HG03108 (cell line): ENCODE results near the gene BTNL8.

ENCODE experiments used
- ATAC-seq: cut with Tn5 transposase; IDR thresholded peaks from one replicate; pipeline ENCODE4 v1.9.1; 2021; ENCODE audit warnings: moderate library complexity; ENCODE audit not compliant: unreplicated experiment

Gene BTNL8, protein sequence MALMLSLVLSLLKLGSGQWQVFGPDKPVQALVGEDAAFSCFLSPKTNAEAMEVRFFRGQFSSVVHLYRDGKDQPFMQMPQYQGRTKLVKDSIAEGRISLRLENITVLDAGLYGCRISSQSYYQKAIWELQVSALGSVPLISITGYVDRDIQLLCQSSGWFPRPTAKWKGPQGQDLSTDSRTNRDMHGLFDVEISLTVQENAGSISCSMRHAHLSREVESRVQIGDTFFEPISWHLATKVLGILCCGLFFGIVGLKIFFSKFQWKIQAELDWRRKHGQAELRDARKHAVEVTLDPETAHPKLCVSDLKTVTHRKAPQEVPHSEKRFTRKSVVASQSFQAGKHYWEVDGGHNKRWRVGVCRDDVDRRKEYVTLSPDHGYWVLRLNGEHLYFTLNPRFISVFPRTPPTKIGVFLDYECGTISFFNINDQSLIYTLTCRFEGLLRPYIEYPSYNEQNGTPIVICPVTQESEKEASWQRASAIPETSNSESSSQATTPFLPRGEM

DNA sequence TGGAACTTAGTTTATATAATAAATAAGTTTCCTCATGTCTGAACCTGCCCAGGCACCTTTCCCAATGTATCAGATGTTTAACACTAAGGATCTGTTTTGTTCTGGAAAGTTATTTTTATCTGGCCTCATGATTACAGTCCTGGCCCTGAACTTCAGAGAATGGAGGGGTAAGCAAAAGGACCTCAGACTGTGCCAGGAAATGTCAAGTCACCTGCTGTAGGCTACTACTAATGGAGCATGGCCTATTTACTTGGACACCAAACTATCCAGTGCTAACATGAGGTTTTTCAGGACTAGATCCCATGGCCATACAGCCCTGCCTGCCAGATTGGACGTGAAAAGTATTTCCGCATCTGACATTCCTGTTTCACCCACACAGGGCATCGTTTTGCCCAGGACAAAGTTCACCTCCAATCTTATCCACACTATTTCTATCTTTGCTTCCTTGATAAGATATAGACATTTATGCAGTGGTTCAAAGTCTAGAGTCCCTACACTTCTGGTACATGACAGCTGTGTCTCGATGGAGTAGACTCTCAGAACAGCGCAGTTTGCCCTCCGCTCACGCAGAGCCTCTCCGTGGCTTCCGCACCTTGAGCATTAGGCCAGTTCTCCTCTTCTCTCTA, at the start of gene BTNL8:
TSS of gene BTNL8 (plus strand) at position 539 of the 626 bp plus-strand sequence. CDS start 152 bp downstream, outside the sequence.
- ATAC-seq, result no peak

DNA sequence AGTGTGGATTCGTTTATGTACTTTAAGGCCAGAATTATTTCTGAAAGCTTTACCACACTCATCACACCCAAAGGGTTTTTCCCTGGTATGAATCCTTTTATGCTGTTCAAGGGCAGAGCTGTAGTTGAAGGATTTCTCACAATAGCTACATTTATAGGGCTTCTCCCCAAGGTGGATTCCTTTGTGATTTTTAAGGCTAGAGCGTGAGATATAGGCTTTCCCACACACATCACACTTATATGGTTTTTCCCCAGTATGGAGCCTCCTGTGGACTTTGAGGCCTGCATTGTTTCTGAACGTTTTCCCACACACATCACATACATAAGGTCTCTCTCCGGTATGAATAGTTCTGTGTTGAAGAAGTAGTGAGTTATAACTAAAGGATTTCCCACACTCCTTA, 49.1 kb upstream of the BTNL8 start:
- ATAC-seq, result no peak

DNA sequence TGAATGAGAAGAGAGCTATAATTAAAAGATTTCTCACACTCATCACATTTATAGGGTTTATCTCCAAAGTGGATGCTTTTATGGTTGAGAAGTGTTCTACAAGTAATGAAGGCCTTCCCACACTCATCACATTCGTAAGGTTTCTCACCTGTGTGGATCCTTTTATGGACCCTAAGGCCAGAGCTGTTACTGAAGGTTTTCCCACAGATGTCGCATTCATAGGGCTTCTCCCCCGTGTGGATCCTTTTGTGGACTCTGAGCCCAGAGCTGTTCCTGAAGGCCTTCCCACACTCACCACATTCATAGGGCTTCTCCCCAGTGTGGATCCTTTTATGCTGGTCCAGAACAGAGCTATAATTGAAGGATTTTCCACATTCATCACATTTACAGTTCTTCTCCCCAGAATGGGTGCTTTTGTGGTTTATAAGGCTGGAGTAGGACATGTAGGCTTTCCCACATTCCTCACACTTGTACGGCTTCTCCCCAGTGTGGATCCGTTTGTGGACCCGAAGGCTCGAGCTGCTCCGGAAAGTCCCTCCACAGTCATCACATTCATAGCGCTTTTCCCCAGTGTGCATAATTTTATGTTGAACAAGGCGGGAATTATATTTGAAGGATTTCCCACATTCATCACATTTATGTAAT, 48.4 kb upstream of the BTNL8 start:
- ATAC-seq, result no peak

DNA sequence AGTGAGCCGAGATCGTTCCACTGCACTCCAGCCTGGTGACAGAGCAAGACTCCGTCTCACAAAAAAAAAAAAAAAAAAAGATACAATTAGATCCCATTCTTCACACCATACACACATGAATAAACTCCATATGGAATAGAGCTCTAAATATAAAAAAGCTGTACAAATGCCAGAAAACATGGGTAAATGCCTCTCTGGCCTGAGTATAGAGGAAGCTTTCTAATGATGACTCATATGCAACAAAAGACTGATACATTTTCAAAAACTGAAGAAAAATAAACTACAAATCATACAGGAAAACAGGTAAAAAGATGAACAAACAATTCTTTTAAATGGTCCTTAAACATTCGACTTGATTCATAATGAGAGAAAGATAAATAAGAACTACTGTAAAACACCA, 46.5 kb upstream of the BTNL8 start:
- ATAC-seq, result no peak

DNA sequence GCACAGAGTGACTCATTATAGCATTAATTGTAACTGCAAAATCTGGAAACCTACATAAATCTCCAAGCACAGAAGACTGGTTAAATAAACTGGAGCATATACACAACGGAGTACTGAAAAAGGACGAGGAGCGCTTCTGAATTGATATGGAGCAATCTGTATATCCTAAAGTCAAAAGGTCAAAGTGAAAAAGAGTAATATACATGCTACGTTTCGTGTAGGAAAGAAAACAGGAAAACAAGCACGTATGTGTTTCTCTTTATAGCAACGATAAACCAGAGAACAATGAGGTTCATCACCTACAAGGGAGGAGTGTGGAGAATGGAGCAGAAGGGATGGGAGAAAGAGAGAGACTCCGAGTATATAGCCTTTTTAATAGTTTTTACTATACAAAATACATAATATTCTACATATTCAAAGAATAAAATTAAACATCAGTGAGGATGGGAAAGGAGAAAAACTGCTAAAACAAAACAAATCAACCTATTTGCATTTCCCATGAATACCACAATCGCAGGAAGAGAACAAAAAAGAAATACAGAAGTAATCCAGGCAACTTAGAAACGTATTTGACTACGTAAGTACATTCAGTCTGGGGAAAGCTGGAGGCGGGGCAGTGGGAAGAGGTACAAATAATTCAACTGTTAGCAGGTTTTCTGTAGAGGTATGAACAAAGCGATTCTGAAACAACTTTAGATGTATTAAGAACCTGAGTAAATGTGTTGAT, 45.7 kb upstream of the BTNL8 start:
- no peak for ATAC-seq

DNA sequence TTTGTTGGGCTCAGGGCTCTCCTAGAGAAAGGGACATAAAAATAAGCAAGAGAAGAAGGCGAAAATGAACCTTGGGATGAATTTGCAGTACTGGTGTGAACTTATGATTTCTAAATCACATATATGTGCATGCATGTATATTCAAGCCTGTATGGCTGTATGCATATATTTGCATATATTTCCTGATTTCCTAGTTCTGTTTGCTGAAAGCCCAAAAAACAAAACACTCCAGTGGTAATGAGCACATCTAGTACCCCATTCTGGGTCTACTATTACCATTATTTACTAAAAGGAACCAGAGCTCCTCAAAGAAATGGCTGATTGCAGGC, 45.1 kb upstream of the BTNL8 start:
- ATAC-seq, result no peak

DNA sequence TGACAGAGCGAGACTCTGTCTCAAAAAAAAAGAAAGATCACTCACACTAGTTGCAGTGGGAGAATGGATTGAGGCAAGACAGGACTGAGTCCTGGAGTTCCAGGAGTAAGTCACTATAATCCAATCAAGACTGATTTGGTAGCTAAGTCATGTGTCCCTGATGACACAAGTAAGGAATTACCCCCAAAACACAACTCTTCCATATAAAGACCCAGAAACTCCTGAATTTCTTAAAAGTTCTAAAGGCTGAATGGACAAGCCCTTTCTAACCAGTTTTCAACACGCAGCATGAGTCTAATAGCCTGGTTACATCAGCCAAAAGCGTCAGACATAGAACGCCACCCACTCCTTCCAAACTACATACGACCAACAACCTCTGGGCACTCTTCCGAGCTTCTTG, 40.4 kb upstream of the BTNL8 start:
- no peak for ATAC-seq

DNA sequence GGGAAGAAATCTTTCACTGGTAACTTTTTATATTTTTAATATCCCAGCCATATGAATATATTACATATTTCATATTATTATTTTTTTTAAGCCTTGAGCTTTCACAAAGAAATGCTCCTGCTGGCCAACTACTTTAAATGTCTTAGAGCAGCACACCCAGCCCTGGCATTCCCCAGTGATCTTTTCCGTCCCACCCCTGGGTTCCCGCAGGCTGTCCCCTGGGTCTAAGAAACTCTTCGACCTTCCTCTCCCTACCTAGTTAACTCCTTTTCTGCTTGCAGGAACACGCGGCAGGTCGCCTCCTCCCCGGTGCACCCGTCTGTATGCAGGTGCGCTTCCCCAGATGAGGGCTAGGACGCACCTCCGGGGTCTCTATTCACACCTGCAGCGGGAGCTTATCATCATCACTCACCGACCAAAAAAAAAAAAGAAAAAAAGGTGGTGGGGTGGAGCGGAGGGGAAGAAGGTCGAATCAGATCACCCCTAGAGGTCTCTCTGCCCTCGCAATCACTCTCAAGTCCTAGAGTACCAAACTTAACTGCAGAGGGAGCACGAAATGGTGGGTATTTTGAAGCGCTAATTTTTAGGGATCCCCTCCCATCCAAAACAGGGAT, 38.6 kb upstream of the BTNL8 start:
- peak; percentile 32 for ATAC-seq

DNA sequence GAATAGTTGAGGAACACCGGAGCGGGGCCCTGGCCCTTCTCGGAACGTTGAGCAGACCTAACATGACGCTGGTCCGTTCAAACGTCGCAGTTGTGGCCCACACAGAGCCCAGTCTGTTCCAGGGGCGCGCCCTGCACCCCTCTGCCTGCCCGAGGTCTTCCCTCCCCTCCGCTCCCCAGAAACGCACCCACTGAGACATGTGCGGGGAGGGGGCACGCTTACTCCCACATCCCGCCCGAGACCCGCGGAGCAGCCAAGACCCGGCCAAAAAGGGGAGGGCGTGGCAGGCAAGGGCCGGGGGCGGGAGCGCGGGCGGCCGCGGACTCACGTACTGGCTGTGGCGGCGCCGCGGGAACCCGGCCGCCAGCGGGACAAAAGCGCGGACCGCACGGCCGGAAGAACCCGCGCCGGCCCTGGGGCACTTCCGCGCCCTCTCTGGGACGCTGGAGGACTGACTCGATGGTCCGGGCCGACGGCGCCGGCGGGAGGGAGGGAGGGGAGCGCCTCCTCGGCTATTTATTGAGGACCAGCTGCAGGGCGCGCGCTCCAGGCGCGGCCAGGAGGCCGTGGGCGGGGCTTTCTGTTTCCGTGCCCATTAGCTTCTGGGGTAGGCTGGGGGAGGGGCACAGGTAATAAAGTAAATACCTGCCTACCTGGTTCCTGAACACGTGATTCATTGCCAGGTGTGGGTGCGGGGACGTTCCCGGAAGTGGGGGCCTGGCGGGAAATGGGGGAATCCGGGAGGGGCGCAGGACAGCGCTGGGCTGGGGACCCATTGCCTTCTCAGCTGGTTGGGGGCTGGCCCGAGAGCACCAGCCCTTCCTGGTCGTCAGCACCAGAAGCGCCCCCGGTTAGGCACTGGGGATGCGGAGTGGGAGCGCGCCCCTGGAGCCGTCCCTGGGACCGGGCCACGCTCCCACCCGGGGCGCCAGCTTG, 37.8 kb upstream of the BTNL8 start, which contains the start of gene ZFP62:
TSS of gene ZFP62 (minus strand) at position 390 of the 936 bp plus-strand sequence. CDS start at position 333, 57 bp downstream.
- peak; percentile 92 for ATAC-seq

DNA sequence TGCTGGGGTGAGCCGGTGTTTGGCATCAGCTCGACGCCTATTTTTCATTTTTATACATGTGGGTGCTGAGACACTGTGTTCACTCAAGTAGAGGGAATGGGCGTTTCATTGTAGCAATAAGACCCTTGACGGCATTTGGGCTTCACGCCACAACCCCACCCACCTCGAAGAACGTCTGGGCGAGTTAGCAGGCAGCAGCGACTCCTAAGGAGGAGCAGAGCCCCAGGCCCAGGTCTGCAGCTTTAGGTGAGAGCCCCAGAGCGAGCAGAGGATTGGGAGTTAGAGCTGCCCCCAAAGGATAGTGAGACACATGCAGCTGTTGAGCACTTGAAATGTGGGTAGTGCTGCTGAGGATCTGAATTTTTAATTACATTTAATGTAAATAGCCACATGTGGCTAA, 36.3 kb upstream of the BTNL8 start:
- no peak for ATAC-seq

DNA sequence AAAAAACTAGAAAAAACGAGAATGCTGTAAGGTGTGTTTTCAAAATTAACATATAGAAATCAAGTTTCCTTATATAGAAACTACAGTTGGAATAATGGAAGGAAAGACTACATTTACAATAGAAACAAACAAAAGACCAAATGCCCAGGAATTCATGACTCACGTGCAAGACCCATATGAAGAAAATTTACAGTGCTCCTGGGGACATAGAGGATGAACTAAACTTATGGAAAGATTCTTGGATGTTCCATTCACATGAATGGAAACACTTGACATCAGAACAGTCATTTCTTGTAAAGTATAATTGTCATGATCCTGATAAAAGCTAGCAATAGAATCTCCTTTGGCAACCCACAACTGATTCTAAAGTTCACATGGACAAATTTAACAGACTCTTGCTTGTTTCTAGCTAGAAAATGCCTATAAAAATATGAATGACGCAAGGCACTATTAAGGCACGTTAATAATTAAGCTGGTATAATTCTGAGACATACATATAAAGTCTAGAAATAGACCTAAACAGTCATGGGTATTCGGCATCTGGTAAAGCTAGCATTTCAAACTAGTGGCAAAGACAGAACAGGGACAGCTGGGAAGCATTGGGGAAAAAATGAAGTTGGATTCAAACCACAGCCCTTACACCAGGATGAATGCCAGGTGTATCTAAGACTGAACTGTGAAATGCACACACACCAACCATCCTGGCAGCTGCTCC, 32.8 kb upstream of the BTNL8 start:
- ATAC-seq, result no peak

DNA sequence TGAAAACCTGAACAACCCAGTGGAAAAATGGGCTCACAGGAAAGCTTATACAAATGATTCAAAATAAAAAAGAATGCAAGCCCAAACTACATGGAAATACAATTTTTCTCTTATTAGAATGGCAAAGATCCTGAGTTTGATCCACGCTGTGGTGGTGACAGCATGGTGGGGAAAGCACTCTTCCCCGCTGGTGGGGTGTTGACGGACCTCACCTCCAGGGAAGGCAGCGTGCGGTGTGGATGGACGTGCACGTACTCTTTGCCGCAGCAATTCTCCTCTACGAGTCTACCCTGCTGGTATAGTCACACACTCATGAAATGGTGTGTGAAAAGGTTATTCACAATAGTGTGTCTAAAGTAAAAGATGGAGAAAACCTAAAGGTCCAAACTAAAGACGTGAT, 32.0 kb upstream of the BTNL8 start:
- ATAC-seq, result no peak

DNA sequence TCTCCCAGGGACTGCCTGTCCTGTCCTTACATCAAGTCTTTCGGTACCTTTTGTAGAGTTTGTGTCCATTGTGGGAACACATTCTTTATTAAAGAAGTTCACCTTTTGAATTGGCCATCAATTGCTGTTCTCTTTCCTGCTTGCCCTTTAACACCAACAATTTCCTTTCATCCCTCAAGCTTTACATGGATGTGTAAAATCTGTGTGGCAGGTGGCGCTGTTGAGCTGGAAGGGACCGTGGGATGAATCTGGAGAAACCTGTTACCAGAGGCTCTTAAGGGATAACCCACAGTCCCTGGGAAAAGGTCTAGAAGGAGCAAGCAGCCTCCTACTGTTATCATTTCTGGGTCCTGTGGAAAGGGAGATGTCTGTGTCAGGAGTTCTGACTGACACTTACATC, 30.0 kb upstream of the BTNL8 start:
- no peak for ATAC-seq

DNA sequence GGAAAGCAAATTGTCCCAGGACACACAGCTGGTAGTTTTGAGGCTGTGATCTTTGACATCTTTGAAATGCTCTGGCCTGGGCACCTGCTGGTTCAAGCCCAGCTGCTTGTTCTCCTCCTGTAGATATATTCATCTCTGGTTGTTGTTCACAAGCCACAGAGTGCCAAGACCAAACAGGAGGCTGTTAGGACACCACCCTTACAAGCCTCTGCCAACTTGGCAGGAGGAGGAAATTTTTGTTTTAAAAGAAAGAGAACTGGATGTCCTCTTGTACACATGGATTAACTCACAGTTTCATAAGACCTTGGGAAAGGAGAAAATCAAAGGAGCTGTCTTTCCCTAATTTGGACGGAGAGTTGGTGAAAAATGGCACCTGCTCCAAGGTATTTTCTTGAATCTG, 29.4 kb upstream of the BTNL8 start:
- no peak for ATAC-seq

DNA sequence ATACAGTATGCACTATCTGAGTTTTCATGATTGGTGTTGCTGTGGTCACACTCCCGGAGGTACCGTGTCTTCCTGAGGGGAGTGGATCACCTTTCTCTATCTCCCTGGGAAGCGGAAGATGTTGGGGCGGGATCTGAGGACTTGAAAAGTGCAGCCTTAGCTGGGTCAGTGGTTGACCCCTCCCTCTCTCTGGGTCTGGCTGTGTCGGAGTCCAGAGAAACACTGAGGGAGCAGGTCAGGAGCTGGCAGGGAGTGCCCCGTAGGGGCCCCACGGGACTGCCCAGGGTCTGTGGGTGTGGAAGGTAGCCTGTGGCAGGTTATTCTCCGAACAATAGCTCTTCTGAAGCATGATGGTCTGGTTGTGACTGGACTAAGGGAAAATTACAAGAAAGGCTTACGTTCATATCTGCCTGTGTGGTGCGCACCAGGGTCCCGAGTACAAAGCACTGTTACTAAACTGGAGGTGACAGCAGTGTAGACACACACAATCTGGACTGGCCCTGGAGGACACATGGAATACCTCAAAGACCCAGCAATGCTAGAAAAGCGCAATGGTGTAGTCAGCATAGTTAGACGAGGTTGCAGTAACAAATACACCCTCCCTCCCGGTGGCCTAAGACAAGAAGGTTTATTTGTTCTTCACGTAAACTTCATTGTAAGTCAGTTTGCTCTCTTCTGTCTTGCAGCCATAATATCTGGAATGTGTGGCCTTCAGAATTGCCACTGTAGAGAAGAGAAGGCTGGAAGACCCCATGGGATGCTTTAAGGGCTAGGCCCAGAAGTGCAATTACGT, 28.5 kb upstream of the BTNL8 start:
- ATAC-seq, result no peak

DNA sequence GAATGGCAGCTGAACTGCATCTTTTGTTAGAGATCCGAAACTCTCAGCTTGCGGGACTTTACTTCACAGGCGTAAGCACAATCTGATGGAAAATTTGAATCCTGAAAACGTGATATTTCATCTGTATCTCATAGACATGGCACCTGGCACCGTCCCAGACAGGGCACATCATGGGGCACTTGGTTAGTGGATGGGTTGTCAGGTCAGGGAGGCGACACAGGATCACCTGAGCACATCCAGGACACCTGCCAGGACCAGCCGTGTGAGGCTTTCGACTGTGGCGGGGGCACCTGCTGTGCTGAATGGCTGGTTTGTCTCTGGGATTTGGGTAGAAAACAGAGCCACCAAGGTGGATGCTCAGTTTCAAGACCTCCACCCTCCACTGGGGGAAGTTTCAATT, 26.5 kb upstream of the BTNL8 start:
- no peak for ATAC-seq

DNA sequence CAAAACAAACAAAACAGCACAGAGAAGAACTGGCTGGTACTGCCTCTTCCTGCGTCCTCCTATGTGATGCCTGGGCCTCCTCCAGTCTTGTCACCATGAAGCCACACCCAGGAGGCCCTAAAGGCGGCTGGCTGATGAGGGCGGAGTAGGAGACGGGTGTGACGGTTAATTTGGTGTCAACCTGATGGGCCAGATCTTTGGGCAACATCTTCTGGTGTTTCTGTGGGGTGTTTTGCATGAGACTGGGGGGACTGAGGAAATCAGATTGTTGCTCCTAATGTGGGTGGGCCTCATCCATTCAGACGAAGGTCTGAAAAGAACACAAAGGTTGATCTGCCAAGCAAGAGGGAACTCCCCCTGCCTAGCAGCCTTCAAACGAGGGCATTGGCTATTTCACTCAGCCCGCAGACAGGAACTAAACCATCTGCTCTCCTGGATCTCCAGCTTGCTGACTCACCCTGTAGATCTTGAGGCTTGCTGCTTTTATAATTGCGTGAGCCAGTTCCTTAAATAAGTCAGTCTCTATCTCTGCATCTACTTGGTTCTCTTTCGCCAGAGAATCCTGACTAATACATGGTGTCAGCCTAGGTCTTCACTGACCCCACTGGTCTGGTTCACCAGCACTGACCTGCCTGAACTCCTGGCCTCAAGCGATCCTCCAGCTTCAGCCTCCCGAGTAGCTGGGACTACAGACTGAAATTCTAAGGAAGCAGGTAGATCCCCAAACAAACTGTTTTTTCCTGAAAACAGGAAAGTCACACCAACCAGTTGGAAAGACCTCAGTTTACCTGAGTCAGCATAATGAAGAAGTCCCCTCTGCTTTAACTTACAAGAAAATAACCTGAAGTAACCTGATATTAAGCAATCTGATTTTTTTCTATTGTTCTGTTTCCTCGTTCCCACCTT, 25.1 kb upstream of the BTNL8 start:
- no peak for ATAC-seq
